GM18907 (cell line): ENCODE measurements around the gene RNF141.

Experiments used
- ATAC-seq: cut with Tn5 transposase; IDR thresholded peaks from one replicate; pipeline ENCODE4 v1.9.1; 2021; ENCODE audit warnings: mild to moderate bottlenecking, moderate library complexity; ENCODE audit not compliant: unreplicated experiment

Gene RNF141

GRCh38 chr11:10526974-10527918, 13.7 kb downstream of the RNF141 start:
- no peak for ATAC-seq

DNA sequence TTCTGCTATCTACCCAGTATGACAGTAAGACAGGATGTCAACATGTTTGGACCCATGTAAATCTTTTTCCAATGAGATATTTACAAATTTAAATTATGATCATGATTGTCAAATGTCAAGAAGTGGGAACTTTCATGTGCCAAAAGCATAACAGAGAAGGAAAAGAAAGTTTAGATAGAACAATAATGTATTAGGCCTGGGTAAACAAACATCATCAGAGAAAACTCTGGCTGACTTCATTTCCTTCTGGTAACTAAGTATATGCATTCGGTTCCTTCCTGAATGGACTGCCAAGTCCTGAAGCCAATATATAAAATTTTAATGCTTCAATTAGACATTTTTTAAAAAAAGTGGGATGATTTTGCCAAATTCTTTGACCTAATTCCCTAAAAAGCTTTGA, 16.5 kb downstream of the RNF141 start:
- ATAC-seq, result no peak

DNA sequence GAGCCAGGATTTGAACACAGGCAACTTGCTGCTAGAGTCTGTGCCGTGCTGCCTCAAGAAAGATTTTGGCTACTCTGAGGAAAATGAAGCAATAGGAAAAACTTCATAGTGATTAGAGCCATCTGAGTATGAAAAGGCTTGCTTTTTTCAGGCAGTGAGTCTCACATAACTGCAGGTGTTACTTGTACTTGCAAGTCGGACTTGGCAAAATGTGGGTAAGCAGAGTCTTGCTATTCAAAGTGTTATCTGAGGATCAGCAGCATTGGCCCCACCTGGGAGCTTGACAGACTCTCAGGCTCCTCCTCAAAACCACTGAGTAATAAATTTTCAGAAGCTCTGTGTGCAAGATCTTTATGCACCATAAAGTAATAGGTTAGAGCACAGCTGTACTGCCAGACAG, 18.1 kb downstream of the RNF141 start:
- no peak for ATAC-seq

DNA sequence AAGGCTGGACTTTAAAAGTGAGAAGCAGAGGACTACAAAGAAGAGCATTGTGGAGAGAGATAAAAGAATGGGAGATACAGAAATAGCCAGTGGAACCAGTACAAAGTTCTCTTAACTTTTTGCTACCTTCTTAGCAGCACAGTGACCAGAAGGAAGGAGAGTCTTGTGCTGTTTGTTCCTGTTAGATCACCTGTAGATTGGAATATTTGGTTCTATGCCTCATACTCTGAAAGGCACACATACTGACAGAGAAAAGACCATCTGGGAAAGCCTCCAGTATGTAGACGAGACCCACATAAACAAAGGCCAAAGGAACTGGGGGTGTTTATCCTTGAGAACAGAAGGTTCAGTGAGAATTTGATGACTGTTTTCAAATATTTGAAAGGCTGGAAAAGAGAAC, 18.7 kb downstream of the RNF141 start:
- no peak for ATAC-seq

GRCh38 chr11:10520562-10520961, 20.4 kb downstream of the RNF141 start:
- ATAC-seq, result no peak

- ATAC-seq, result no peak
These were observed 21.4 kb downstream of the RNF141 start for GRCh38 chr11:10519630-10520029.

GRCh38 chr11:10518891-10519290, 22.1 kb downstream of the RNF141 start:
- no peak for ATAC-seq

DNA sequence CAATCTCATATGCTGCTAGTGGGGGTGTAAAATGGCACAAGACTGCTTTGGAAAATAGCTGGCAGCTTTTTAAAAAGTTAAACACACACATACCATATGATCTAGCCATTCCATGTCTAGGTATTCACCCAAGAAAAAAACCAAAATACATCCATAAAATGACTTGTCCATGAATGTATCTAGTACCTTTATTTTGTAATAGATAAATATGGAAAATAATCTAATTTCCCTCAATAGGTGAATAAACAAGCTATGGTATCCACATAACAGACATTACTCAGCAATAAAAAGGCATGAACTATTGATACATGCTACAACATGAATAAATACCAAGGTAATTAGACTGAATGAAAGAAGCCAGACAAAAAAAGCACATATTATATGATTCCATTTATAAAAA, 22.9 kb downstream of the RNF141 start:
- ATAC-seq, result no peak

GRCh38 chr11:10515418-10515817, 25.6 kb downstream of the RNF141 start:
- no peak for ATAC-seq

DNA sequence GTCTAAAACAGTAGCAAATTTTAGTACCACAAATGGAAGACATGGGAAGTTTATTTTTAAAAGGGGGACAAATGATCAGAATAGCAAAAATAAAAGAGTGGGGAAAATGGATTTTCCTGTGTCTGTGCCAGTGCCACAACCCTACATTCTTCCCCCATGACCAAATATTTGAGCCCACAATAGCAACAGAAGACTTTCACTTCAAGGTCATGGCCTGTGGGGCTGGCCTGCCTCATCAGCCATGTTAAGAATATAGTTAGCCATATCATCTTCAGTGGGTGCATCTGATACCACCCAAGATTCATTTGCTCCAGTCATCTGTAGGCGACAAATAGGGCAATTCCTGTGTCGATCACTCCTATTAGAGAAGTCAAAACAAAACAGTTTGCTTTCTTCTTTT, 26.3 kb downstream of the RNF141 start:
- no peak for ATAC-seq

GRCh38 chr11:10514202-10514601, 26.8 kb downstream of the RNF141 start:
- ATAC-seq, result no peak

GRCh38 chr11:10511181-10511621, 29.8 kb downstream of the RNF141 start:
- ATAC-seq, result no peak

DNA sequence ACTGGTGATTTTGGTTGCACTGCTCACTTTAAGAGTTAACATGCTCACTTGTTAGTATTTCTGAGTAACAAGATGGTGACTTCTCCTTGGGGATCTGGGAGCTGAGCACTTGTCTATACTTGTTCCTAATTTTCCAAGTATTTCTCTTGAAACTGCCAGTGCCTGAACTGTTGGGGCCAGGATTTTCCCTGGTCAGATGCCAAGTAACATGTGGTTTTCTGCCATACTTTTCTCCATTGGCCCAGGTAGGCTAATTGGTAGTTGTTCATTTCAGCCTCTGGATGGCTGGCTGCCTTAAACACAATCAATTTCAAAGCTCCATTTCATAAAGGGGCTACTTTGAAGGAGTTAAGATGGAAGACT, 35.0 kb downstream of the RNF141 start:
- ATAC-seq, result no peak

GRCh38 chr11:10505278-10506007, 35.5 kb downstream of the RNF141 start:
- no peak for ATAC-seq

GRCh38 chr11:10504490-10504889, 36.5 kb downstream of the RNF141 start:
- no peak for ATAC-seq

GRCh38 chr11:10503777-10504480, 37.1 kb downstream of the RNF141 start:
- no peak for ATAC-seq

GRCh38 chr11:10503221-10503620, 37.8 kb downstream of the RNF141 start:
- ATAC-seq, result no peak

DNA sequence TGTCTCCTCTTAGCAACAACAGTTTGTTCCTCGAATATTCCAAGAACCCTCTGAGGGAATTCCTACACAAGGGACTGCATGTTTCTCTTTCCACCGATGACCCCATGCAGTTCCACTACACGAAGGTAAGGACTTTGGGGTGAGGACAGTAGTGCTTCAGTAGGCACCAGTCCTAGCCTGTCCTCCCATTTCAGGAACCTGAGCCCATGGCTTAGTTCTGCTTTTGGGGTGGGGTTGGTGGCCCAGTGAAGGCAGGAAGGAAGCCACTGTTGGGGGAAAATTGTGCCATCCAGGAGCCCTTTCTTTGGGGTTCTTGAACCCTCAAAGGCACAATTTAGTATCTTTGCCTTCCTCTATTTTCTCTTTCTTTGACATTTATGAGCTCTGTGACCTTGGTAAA, 38.2 kb downstream of the RNF141 start:
- ATAC-seq, result no peak

DNA sequence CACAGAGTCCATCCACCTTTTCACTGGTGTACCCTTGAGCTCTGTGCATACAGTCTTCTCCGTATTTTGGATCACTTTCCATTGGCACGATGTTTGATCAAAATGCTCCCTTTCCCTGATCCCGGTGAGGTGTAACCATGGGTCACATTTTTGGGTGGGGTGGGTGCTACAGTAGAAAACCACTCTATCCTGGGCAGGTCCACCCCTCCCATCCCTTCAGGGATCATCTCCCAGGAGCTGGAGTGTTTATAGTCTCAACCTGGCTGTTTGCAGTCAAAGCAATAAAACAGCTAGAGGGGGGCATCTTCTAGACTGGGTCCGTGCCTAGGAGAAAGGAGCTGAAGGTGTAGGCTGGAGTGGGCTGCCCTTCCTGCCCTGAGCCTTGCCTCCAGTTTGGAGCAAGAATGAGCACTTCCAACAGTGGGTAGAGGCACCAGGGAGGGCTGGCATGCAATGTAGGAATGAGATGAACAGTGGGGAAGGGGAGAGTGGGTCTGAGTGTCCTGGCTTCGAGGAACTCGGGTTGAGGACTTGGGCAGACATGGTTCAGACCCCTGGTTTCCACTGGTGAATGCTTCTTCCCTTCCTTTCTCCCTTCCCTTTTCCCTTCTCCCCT, 38.8 kb downstream of the RNF141 start:
- ATAC-seq, result no peak

- no peak for ATAC-seq
These were observed 40.0 kb downstream of the RNF141 start for GRCh38 chr11:10500757-10501684.
